C1 segment of cervical spinal cord (tissue), 14 donors: ENCODE results near the gene MATK.
"Not testable (repeated sequence)": the region's sequence is repeated elsewhere in the genome, so short reads cannot be mapped to it uniquely, and the experiment has no call there.

Experiments used
- DNase-seq, 14 donors: peaks; one replicate each; lab custom pipeline; 2025; lab: John Stamatoyannopoulos, UW

The MATK gene

DNA sequence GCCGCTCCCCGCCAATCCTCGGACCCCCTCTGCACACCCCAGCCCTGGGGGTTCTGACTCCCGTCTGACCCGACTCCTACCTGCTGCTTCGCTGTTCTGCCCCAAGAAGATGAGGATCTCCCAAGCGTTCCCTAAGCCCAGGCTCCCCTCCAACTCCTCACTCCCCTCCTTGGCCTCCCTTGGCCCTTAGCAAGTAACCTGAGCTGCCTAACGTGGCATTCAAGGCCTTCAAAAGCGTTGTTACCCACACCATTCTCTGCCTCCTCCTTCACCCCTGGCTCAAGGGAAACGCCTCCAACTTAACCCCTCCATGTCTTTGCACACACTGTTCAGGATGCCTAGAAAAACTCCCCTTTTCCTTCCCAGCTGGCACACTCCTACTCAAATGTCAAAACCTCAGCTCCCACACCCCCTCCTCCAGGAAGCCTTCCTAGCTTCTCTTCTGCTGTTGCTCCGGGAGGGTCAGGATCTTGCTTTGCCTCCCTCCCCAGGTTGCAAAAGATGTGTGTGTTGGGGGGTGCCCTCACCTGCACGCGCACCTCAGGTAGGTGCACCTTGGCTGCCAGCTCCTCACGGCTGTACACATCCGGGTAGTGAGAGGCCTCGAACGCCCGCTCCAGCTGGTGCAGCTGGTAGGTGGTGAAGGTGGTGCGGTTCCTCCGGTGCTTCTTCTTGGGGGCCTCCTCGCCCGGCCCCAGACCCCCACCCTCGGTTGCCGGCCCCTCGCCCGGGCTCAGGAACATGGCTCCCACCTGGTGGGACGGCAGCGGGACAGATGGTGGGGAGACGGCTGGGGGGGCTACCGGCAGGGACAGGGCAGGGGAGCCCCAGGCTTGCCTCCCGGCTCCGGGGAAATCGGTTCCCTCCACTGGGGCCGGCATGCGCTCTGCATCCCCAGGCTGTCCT lies 14.9 kb downstream of the MATK start:
- no peak for DNase-seq

GRCh38 chr19:3770136-3770999 lies 15.8 kb downstream of the MATK start:
- DNase-seq = no peak

GRCh38 chr19:3769494-3769893 lies 16.7 kb downstream of the MATK start:
- DNase-seq = no peak

DNA sequence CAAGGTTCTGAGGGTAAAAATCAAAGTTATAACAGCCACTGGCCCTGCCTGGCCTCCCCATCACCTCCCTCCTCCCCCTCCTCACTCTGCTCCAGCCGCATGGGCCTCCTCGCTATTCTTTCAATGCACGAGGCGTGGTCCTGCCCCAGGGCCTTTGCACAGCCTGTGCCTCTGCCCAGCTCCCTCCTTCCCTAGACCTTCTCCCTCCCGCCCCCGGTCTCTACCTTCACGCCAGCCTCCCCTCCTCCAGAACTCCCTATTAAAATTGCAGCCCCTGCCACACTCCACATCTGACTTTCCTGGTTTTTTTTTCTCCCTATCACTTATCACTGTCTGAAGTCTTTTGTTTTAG lies 17.5 kb downstream of the MATK start:
- no peak for DNase-seq

GRCh38 chr19:3768015-3768747 lies 18.0 kb downstream of the MATK start:
- no peak for DNase-seq

DNA sequence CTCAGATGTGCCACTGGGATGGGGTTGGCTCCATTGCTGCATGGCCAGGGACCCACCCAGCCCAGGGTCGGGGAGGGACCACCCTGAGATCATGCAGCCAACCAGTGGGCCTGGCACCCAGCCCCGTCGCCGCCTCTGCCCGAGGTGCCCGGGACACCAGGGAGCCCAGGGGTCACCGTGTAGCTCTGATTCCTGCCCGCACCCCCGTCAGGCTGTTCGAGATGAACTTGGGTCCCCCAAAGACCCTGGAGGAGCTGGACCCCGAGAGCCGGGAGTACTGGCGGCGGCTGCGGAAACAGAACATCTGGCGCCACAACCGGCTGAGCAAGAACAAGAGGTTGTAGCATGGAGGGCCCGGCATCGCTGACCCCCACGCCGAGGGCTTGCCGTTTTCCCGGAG lies 19.1 kb downstream of the MATK start:
- DNase-seq = no peak

DNA sequence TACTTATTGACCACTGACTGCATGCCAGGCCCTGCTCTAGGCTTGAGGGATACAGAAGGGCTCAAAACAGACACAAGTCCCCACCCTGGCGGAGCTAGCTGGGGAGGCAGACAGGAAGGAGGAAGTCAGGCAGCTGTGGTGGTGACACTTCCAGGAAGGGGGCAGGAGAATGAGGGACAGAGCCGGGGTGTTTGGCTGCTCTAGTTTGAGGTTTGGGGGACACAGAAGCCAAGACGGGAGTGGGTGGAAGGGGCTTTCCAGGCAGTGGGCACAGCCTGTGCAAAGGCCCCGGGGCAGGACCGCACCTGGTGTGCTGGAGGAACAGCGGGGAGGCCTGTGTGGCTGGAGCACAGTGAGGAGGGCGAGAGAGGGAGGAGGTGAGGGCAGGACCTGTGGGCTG lies 19.7 kb downstream of the MATK start:
- DNase-seq = no peak

DNA sequence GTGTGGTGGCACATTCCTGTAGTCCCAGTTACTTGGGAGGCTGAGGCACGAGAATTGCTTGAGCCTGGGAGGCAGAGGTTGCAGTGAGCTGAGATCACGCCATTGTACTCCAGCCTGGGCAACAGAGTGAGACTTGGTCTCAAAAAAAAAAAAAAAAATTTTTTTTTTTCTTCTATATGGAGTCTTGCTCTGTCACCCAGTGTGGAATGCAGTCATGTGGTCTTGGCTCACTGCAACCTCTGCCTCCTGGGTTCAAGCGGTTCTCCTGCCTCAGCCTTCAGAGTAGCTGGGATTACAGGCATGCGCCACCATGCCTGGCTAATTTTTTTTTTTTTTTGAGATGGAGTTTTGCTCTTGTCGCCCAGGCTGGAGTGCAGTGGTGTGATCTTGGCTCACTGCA lies 20.4 kb downstream of the MATK start:
- not testable (repeated sequence) for DNase-seq

- no peak for DNase-seq
Measured at GRCh38 chr19:3765121-3765520, 21.1 kb downstream of the MATK start.

DNA sequence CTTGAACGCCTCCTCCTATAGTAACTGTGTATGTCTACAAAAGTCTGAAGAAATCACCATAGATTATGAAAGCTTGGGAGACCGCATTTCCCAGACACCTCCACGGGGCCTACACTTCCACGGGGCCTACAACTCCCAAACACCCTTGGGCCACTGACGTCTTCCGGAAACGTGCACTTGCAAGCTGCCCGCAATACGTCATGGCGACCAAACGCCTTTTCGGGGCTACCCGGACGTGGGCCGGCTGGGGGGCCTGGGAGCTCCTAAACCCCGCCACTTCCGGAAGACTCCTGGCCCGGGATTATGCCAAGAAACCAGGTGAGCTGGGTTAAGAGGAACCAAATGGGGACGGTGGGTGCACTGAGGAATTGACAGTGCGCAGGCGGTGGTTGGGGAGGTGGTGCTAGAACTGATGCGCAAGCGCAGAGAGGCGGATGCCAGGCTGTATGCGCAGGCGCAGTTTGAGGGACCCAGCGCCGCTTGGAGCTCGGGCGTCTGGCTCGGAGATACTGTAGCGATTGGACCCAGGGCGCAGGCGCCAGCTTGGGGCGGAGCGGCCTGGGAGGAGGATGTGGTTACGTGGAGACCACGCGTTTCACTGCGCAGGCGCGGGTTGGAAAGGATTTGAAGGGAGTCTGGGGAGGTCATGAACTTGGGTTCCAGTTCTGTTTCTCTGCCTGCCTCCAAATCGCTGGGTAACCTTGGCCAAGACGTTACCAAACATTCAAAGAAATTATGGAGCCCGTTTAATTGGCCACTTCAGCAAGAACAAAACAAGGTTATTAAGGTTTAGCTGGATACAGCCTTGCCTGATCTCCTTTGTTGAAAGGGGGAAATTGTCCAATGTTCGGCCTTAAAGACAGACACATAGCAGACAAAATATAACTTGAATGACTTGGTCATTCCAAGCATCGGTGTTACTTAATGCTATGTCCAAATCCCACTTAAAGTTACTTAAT lies 23.4 kb downstream of the MATK start, which contains the start of gene MRPL54:
Gene MRPL54 (plus strand): TSS at position 182 of the 959 bp plus-strand sequence. CDS start 19 bp downstream, at position 201.
- DNase-seq = peak; percentile 99 to 100 (median 99)

DNA sequence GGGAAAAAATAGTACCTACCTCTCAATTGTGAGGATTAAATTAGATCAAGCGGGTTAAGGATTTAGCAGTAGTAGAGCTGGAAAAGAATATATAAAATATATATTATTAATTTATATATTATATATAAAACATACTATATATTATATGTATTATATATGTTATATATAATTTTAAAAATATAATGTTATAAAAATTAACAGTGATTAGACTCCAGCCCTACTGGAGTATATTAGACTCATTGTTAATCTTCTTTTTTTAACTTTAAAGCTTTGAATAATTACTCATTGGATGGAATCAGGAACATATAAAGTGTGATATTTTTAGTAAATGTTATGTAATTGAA lies 24.1 kb downstream of the MATK start:
- DNase-seq = no peak

- peak; percentile 29 to 94 (median 82) for DNase-seq
Measured at GRCh38 chr19:3761382-3762129, 24.6 kb downstream of the MATK start, which contains the start of gene APBA3. Gene APBA3, minus strand, starts transcription at chr19:3761692. Its CDS starts 1,428 bp downstream, at chr19:3760264.

DNA sequence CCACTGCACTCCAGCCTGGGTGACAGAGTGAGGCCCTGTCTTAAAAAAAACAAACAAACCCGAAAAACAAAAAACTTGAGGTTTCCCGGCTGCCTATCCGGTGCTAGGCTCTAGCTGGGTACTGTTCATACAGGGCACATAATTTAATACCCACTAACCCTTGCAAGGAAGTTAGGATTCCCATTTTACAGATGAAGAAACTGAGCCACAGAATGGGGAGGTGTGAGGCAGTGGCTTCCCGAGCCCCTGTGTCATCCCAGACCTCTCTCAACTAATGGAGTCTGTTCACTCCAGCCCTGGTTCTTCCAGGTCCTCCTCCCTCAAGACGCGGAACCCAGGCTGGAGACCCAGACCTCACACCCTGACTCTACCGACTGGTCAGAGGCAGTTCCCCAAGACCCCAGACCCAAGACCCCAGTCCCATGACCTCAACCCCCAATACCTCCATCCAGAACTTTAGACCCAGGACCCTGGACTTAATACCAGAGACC lies 25.3 kb downstream of the MATK start:
- no peak for DNase-seq

DNA sequence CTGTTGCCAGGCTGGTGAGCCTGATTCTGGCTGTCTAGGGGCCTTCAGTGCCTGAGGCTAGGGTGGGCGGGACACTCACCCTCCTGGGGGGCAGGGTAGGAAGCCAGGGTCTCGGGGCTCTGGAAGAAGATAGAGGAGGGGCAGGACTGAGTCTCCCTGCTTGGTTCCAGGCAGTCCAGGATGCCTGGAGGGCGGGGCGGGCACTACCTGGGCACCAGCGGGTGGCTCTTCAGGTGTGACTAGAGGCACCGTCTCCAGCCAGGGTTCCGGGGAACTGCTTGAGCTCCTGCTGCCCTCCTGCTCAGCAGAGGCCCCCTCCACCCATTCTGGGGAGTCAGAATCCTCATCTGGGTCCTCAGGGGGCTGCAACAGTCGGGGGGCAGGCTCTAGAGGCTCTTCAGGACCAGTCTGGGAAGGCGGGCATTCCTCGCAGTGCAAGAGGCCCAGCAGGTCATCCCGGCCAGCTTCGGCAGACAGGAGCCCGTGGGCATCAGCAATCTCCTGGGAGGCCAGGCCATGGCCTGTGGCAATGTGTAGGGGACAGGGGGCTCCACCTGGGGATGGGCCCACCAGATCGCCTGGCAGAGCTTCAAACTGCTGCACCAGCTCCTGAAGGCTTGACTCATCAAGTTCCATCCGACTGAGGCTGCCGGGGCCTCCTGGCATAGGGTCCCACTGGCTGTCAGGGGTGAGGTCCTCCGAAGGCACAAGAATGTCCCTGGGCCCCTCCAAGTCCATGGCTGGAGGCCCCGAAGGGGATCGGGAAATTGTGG lies 26.5 kb downstream of the MATK start:
- DNase-seq = peak in 3 of 14 donors; percentile 17 to 78 (median 31)

DNA sequence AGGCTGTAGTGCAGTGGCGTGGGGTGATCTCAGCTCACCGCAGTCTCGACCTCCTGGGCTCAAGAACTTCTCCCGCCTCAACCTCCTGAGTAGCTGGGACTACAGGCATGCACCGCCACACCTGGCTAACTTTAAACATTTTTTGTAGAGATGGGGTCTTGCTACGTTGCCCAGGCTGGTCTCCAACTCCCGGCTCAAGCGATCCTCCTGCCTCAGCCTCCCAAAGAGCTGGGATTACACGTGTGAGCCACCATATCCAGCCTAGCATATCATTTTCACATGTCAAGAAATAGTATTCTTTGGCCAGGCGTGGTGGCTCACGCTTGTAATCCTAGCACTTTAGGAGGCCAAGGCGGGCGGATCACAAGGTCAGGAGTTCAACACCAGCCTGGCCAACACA lies 27.9 kb downstream of the MATK start:
- DNase-seq = not testable (repeated sequence)

DNA sequence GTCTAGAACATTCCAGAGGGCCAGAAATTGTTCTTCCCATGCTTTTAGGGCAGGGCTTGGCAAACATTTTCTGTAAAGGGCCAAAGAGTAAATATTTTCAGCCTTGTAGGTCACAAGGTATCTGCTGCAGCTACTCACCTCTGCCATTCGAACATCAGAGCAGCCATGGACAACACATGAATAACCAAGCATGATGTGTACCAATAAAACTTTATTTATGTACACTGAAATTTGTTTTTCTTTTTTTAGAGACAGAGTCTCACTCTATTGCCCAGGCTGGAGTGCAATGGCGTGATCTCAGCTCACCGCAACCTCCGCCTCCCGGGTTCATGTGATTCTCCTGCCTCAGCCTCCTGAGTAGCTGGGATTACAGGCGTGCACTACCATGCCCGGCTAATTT lies 28.5 kb downstream of the MATK start:
- DNase-seq = not testable (repeated sequence)

DNA sequence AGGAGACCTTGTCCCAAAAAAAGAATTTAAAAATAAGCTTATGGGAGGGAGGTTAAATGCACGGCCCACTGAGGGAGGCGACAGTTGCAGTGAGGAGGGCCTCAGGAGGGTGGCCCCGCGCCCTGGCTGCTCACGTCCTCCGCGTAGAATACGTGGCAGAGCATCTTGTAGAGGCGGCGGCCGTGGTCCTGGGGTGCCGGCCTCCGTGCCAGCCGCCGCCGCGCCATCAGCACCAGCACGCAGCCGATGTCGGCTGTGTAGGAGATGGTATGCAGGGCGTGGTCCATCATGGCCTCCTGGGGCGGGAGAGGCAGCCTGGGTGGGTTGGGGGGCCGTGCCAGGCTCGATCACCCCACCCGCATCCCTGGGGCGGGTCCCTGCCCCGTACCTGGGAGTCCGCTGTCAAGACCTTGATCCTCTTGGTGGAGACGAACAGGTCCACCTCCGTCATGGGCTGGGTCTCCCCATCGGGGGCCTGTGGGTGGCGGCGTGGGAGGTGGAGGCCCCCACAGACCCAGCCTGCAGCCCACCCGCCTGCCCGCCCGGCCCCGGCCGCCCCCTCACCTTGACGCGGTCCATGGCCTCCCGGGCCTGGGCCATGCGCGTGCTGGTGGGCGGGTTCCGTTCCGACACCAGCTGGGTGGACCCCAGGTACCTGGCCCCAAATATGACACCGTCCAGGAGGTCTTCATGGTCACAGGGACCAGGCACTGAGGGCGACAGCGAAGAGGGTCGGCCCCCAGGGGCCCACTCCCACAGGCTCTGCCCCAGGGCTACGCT lies 32.4 kb downstream of the MATK start:
- DNase-seq = no peak

- DNase-seq = no peak
Measured at GRCh38 chr19:3752492-3752891, 33.7 kb downstream of the MATK start.
